HUES48 (cell line): ENCODE measurements around the gene FAM83G.
"Not testable (repeated sequence)": the region's sequence is repeated elsewhere in the genome, so short reads cannot be mapped to it uniquely, and the experiment has no call there.

Experiments used
- H3K27ac ChIP-seq: one replicate; pipeline ENCODE4 v1.7.0; 2013; ENCODE audit warnings: low read depth, low read length, inconsistent platforms
- H3K27me3 ChIP-seq: 2 replicates; pipeline ENCODE4 v1.6.1; 2013; ENCODE audit warnings: mild to moderate bottlenecking, low read length; ENCODE audit not compliant: control insufficient read depth, insufficient read depth
- H3K36me3 ChIP-seq: 2 replicates; pipeline ENCODE4 v1.6.1; 2013; ENCODE audit warnings: low read length; ENCODE audit not compliant: control insufficient read depth, insufficient read depth
- H3K4me1 ChIP-seq: 2 replicates; pipeline ENCODE4 v1.6.1; 2013; ENCODE audit warnings: mild to moderate bottlenecking, low read length; ENCODE audit not compliant: control insufficient read depth, insufficient read depth
- H3K4me3 ChIP-seq: 2 replicates; pipeline ENCODE4 v1.5.1; 2013; ENCODE audit warnings: mild to moderate bottlenecking, low read depth, low read length
- H3K9ac ChIP-seq: 2 replicates; pipeline ENCODE4 v1.6.1; 2013; ENCODE audit warnings: mild to moderate bottlenecking, low read depth, low read length, moderate library complexity
- H3K9me3 ChIP-seq: 2 replicates; pipeline ENCODE4 v1.6.1; 2013; ENCODE audit warnings: low read length; ENCODE audit not compliant: control insufficient read depth, insufficient read depth

FAM83G gene

GRCh38 chr17:18947866-18948265 is 56.7 kb downstream of the FAM83G start:
- H3K4me3 ChIP-seq, result no peak overlapping the region
- H3K9me3 ChIP-seq, result no peaks in the 10 kb centered on the region
- no peaks in the 10 kb centered on the region for H3K4me1 ChIP-seq
- no peak overlapping the region for H3K27ac ChIP-seq
- no peak overlapping the region for H3K9ac ChIP-seq
- no peaks in the 10 kb centered on the region for H3K36me3 ChIP-seq
- no peaks in the 10 kb centered on the region for H3K27me3 ChIP-seq

- H3K4me3 ChIP-seq, result no peak overlapping the region
- no peaks in the 10 kb centered on the region for H3K36me3 ChIP-seq
- H3K27ac ChIP-seq, result no peak overlapping the region
- H3K27me3 ChIP-seq, result no peaks in the 10 kb centered on the region
- H3K9ac ChIP-seq, result no peak overlapping the region
- H3K4me1 ChIP-seq, result no peaks in the 10 kb centered on the region
- no peaks in the 10 kb centered on the region for H3K9me3 ChIP-seq
Observed at GRCh38 chr17:18946536-18946935, 58.0 kb downstream of the FAM83G start.

- no peaks in the 10 kb centered on the region for H3K4me1 ChIP-seq
- no peaks in the 10 kb centered on the region for H3K9me3 ChIP-seq
- no peaks in the 10 kb centered on the region for H3K27me3 ChIP-seq
- no peak overlapping the region for H3K9ac ChIP-seq
- H3K27ac ChIP-seq, result no peak overlapping the region
- H3K36me3 ChIP-seq, result no peaks in the 10 kb centered on the region
- H3K4me3 ChIP-seq, result no peak overlapping the region
Observed at GRCh38 chr17:18944646-18945045, 59.9 kb downstream of the FAM83G start.

GRCh38 chr17:18938692-18939023 is 65.9 kb downstream of the FAM83G start:
- H3K27me3 ChIP-seq, result no peaks in the 10 kb centered on the region
- H3K27ac ChIP-seq, result no peak overlapping the region
- no peak overlapping the region for H3K9ac ChIP-seq

GRCh38 chr17:18937981-18938691 is 66.4 kb downstream of the FAM83G start:
- Histone ChIP-seq H3K9ac (no peak overlapping the region), H3K9me3 (no peaks in the 10 kb centered on the region), H3K4me1 (no peaks in the 10 kb centered on the region), H3K36me3 (no peaks in the 10 kb centered on the region), H3K4me3 (no peak overlapping the region), H3K27me3 (no peaks in the 10 kb centered on the region), H3K27ac (no peak overlapping the region)

More at GRCh38 chr17:18938692-18939023, 65.9 kb downstream of the FAM83G start:
- no peaks in the 10 kb centered on the region for H3K4me1 ChIP-seq
- no peak overlapping the region for H3K4me3 ChIP-seq
- no peaks in the 10 kb centered on the region for H3K9me3 ChIP-seq
- H3K36me3 ChIP-seq, result no peaks in the 10 kb centered on the region

GRCh38 chr17:18933102-18934058 is 71.2 kb downstream of the FAM83G start:
- Histone ChIP-seq H3K9me3 (no peaks in the 10 kb centered on the region), H3K4me3 (no peak overlapping the region), H3K27me3 (no peaks in the 10 kb centered on the region), H3K36me3 (peaks cover 27% of the 10 kb centered on the region), H3K9ac (no peak overlapping the region), H3K27ac (no peak overlapping the region), H3K4me1 (no peaks in the 10 kb centered on the region)

GRCh38 chr17:18932360-18933055 is 72.1 kb downstream of the FAM83G start:
- Histone ChIP-seq H3K36me3 (peaks cover 33% of the 10 kb centered on the region), H3K4me3 (no peak overlapping the region), H3K27me3 (no peaks in the 10 kb centered on the region), H3K4me1 (no peaks in the 10 kb centered on the region), H3K9ac (no peak overlapping the region), H3K27ac (no peak overlapping the region), H3K9me3 (no peaks in the 10 kb centered on the region)

- Histone ChIP-seq H3K9me3 (no peaks in the 10 kb centered on the region), H3K36me3 (peaks cover 52% of the 10 kb centered on the region), H3K9ac (no peak overlapping the region), H3K4me1 (0 out of 2 replicates have a peak, but pooled peaks cover 3% of the 10 kb centered on the region), H3K4me3 (no peak overlapping the region), H3K27me3 (no peaks in the 10 kb centered on the region), H3K27ac (no peak overlapping the region)
Observed at GRCh38 chr17:18928628-18929125, 75.9 kb downstream of the FAM83G start.

GRCh38 chr17:18925187-18925586 is 79.4 kb downstream of the FAM83G start:
- H3K27ac ChIP-seq, result no peak overlapping the region
- no peak overlapping the region for H3K9ac ChIP-seq
- 0 out of 2 replicates have a peak, but pooled peaks cover 3% of the 10 kb centered on the region for H3K4me1 ChIP-seq
- H3K27me3 ChIP-seq, result no peaks in the 10 kb centered on the region
- no peaks in the 10 kb centered on the region for H3K9me3 ChIP-seq
- no peak overlapping the region for H3K4me3 ChIP-seq
- H3K36me3 ChIP-seq, result peaks cover 40% of the 10 kb centered on the region

- not testable (repeated sequence) for H3K9ac ChIP-seq, H3K4me1 ChIP-seq, H3K27ac ChIP-seq, H3K9me3 ChIP-seq, H3K27me3 ChIP-seq, H3K4me3 ChIP-seq
- H3K36me3 ChIP-seq, result peaks cover 33% of the 10 kb centered on the region
Observed at GRCh38 chr17:18922596-18922995, 82.0 kb downstream of the FAM83G start.
